ENCODE measurements around the gene HERPUD1.

Gene HERPUD1

DNA sequence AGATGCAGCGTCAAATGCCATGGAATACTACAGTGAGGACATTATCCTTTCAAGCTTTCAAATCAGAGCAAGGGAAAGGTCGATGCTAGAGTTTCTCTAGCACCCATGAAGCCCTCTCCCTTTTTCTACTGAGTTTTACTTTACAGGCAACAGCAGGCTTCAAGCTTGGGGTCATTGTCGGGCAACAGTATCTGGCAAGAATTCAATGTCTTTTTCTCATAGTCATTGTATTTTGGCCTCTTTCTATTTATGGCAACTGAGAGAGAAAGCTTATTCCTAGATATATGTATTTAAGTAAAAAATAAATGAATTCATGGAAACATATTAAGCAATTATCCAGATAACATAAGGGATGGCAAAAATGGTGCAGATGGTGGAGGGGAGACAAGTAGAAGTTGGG is 29.4 kb downstream of the HERPUD1 start:
- H3K27me3 ChIP-seq: no peaks in the 10 kb centered on the region
- H3K9me3 ChIP-seq: no peaks in the 10 kb centered on the region
- no peak overlapping the region for H3K4me3 ChIP-seq
- H3K4me1 ChIP-seq: peaks cover 0 to 21% (median 12%) of the 10 kb centered on the region in 4 donors
- TF ChIP-seq CTCF (IDR thresholded peaks at IDR 0.05): no peak
- intact Hi-C loops (cut with DNase I; ENCODE audit: low total_unique reads): no loop called here
- no peaks in the 10 kb centered on the region for H3K36me3 ChIP-seq
- DNase-seq: peak in 1 of 2 donors; percentile 1
- no peak overlapping the region for H3K27ac ChIP-seq

DNA sequence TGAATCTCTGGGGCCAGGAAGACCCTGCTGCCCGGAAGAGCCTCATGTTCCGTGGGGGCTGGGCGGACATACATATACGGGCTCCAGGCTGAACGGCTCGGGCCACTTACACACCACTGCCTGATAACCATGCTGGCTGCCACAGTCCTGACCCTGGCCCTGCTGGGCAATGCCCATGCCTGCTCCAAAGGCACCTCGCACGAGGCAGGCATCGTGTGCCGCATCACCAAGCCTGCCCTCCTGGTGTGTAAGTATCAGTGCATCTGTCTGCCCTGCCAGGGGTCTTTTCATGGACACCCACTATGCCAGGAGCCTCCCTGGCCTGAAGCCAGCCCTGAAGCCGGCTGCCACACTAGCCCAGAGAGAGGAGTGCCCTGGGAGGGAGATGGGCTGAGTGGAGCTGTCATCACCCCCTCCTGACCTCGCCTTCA is 29.9 kb downstream of the HERPUD1 start, which contains the start of gene CETP:
Gene CETP (plus strand): TSS at position 100 of the 431 bp plus-strand sequence. CDS start 30 bp downstream, at position 130.
- H3K27ac ChIP-seq: no peak within 1 kb of the TSS
- H3K4me3 ChIP-seq: no peak within 1 kb of the TSS
- intact Hi-C loops (cut with DNase I; ENCODE audit: low total_unique reads): no loop called here
- H3K27me3 ChIP-seq: no peaks in the 10 kb centered on the region
- peaks cover 0 to 21% (median 12%) of the 10 kb centered on the region in 4 donors for H3K4me1 ChIP-seq
- no peak for TF ChIP-seq CTCF (IDR thresholded peaks at IDR 0.05)
- H3K9me3 ChIP-seq: no peaks in the 10 kb centered on the region
- peak in 1 of 2 donors; percentile 40 for DNase-seq
- H3K36me3 ChIP-seq: no peaks in the 10 kb centered on the region

DNA sequence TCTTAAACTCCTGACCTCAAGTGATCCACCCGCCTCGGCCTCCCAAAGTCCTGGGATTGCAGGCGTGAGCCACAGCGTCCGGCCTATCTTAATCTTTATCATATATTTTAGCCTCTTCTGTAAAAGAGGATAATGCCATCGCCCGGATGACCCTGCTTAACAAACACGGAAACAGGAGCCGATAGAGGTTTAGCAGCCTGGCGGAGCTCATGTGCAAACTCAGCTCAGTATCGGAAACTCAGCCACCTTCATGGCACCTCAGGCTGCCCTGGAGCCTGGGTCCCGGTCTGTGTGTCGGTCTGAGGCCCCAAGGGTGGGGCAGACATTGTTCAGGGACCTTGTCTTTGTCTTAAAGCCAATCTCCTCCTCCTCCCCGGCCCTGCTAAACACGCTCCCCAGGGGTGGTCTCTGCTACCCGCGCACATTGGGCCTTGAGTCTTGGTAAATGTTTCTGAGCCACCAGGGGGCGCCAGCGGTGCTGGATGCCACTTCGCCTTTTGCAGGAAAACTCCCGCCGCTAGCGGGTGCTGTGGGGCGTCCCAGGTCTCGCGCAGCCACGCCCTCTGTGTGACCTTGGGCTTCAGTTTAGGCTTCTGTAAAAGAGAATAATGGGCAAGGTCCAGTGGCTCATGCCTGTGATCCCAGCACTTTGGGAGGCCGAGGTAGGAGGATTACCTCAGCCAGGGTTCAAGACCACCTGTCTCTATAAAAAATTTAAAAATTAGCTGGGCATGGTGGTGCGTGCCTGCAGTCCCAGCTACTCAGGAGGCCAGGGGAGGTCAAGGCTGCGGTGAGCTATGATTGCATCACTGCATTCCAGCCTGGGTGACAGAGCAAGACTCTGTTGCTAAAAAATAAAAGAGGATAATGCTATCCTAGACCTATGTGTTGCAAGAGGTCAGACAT is 32.6 kb downstream of the HERPUD1 start:
- DNase-seq: peak; percentile 81 to 90
- no peaks in the 10 kb centered on the region for H3K36me3 ChIP-seq
- H3K4me1 ChIP-seq: peaks cover 0 to 21% (median 12%) of the 10 kb centered on the region in 4 donors
- no peaks in the 10 kb centered on the region for H3K9me3 ChIP-seq
- H3K27me3 ChIP-seq: no peaks in the 10 kb centered on the region
- intact Hi-C loops (cut with DNase I; ENCODE audit: low total_unique reads): no loop called here
- no peak overlapping the region for H3K27ac ChIP-seq
- no peak overlapping the region for H3K4me3 ChIP-seq
- peak; percentile 72 to 82 for TF ChIP-seq CTCF (IDR thresholded peaks at IDR 0.05)

DNA sequence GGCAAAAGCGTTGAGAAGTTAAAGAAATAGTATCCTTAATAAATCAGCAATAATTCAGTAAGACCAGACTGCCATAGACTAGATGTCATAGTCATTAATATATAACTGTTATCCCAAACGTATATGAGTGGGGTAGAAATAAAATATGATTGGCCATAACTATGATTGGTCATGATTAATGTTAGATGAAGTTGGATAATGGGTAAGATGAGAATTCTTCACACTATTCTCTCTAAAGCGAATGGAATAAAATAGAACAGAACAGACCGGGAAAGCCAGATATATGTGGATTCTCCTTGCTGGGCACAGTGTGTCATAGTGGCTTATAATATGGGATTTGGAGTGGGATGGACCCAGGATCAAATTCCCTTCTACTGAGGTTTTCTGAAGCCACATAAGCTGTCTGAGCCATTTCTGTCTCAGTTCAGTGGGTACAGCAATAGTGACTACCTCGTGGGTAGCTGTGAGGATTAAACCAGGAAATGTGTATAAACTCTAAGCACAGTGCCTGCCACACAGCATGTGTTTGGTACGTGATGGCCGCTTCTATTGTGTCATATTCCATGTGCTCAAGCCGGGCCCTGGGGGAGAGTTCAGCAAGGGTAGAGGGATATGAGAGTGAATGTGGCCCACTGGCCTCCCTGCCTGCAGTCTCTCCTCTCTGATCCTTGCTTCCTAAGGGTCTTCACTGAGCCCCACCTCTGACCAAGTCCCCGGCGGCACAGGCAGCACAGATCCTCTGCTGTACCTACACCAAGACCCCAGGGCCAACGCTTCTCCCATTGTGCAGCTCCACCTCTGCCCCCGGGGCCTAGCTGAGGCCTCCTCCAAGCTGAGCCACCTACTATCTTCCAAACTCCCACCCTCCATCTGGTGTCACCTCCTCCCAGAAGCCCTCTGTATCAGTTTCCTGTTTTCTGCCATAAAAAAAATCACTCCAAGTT is 33.5 kb downstream of the HERPUD1 start:
- H3K27me3 ChIP-seq: no peaks in the 10 kb centered on the region
- H3K4me3 ChIP-seq: no peak overlapping the region
- no peak overlapping the region for H3K27ac ChIP-seq
- DNase-seq: no peak
- H3K9me3 ChIP-seq: no peaks in the 10 kb centered on the region
- H3K36me3 ChIP-seq: no peaks in the 10 kb centered on the region
- intact Hi-C loops (cut with DNase I; ENCODE audit: low total_unique reads): no loop called here
- H3K4me1 ChIP-seq: peaks cover 0 to 21% (median 12%) of the 10 kb centered on the region in 4 donors
- no peak for TF ChIP-seq CTCF (IDR thresholded peaks at IDR 0.05)

- H3K36me3 ChIP-seq: no peaks in the 10 kb centered on the region
- intact Hi-C loops (cut with DNase I; ENCODE audit: low total_unique reads): no loop called here
- H3K9me3 ChIP-seq: no peaks in the 10 kb centered on the region
- no peak overlapping the region for H3K27ac ChIP-seq
- no peak for DNase-seq
- no peak for TF ChIP-seq CTCF (IDR thresholded peaks at IDR 0.05)
- H3K4me1 ChIP-seq: peaks cover 0 to 16% (median 12%) of the 10 kb centered on the region in 4 donors
- H3K4me3 ChIP-seq: no peak overlapping the region
- H3K27me3 ChIP-seq: no peaks in the 10 kb centered on the region
These were observed 34.1 kb downstream of the HERPUD1 start for GRCh38 chr16:56966093-56966475.
